ENCODE data around the gene SPTBN5. TPM values are rescaled to one million over a fixed set of nuclear protein-coding genes. Genes with fewer than 3 reads are reported as not detected.

The SPTBN5 gene
- total RNA-seq, 1 donor from 2014 or later, result 2.1 TPM

DNA sequence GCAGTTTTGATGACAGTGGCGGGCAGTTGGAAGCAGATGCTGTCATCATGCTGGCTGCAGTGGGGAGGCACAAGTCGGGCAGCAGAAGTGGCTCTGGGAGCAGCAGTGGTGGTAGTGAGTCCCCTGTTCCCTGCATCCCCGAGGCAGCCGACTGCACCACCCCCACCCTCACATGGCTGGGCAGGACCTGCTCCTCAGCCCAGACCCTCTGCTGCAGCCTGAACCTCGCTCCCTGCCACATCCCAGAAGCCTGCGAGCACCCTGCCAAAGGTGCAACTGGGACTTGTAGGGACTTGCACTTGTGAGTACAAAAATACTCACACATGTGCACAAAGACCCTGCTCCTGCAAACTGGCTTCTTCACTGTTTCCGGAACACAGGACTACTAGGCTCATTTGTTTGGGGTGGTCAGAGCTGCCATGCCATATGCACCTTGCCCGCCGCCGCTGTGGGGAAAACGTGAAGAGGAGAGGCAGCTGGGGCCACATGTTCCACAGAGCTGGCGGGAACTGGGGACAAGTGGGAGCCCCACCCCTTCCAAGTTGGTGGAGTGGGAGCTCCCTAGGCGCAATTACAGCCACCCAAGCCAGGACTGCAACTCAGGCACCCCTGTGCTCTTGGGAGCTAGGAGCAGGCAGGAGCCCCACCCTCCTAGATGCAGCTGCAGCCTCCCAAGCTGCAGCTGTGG, 63.8 kb downstream of the SPTBN5 start:
- intact Hi-C loops (cut with DNase I), result no loop called here
- Histone ChIP-seq H3K4me3 (no peak overlapping the region), H3K27ac (no peak overlapping the region), H3K27me3 (ENCODE audit: low read depth) (no peaks in the 10 kb centered on the region), H3K9me3 (no peaks in the 10 kb centered on the region), H3K4me1 (peaks cover 48% of the 10 kb centered on the region), H3K36me3 (peaks cover 21% of the 10 kb centered on the region)
- ATAC-seq, result no peak
- DNase-seq, result no peak
- TF ChIP-seq, protein P1, sequence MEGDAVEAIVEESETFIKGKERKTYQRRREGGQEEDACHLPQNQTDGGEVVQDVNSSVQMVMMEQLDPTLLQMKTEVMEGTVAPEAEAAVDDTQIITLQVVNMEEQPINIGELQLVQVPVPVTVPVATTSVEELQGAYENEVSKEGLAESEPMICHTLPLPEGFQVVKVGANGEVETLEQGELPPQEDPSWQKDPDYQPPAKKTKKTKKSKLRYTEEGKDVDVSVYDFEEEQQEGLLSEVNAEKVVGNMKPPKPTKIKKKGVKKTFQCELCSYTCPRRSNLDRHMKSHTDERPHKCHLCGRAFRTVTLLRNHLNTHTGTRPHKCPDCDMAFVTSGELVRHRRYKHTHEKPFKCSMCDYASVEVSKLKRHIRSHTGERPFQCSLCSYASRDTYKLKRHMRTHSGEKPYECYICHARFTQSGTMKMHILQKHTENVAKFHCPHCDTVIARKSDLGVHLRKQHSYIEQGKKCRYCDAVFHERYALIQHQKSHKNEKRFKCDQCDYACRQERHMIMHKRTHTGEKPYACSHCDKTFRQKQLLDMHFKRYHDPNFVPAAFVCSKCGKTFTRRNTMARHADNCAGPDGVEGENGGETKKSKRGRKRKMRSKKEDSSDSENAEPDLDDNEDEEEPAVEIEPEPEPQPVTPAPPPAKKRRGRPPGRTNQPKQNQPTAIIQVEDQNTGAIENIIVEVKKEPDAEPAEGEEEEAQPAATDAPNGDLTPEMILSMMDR (IDR thresholded peaks at IDR 0.05), result no peak

DNA sequence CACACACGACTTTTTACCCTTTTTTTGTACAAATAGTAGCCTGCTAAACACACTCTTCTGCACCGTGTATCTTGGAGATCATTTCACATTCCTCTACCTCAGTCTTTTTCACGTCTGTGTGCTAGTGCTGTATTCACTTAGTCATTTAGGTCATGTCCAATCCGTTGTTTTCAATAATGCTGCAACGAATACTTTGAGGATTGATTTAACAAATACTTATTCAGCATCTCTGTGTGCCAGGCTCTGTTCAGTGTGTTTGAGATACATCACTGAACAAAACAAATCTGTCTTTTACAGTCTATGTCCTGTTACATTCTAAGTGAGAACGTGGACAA, 65.1 kb downstream of the SPTBN5 start:
- no peak overlapping the region for H3K27ac ChIP-seq
- H3K9me3 ChIP-seq, result no peaks in the 10 kb centered on the region
- TF ChIP-seq, protein P1 (IDR thresholded peaks at IDR 0.05), result no peak
- peaks cover 48% of the 10 kb centered on the region for H3K4me1 ChIP-seq
- intact Hi-C loops (cut with DNase I), result no loop called here
- peaks cover 35% of the 10 kb centered on the region for H3K36me3 ChIP-seq
- DNase-seq (no peak), ATAC-seq (no peak)
- H3K27me3 ChIP-seq (ENCODE audit: low read depth), result no peaks in the 10 kb centered on the region
- H3K4me3 ChIP-seq, result peak overlapping the region; percentile 75

DNA sequence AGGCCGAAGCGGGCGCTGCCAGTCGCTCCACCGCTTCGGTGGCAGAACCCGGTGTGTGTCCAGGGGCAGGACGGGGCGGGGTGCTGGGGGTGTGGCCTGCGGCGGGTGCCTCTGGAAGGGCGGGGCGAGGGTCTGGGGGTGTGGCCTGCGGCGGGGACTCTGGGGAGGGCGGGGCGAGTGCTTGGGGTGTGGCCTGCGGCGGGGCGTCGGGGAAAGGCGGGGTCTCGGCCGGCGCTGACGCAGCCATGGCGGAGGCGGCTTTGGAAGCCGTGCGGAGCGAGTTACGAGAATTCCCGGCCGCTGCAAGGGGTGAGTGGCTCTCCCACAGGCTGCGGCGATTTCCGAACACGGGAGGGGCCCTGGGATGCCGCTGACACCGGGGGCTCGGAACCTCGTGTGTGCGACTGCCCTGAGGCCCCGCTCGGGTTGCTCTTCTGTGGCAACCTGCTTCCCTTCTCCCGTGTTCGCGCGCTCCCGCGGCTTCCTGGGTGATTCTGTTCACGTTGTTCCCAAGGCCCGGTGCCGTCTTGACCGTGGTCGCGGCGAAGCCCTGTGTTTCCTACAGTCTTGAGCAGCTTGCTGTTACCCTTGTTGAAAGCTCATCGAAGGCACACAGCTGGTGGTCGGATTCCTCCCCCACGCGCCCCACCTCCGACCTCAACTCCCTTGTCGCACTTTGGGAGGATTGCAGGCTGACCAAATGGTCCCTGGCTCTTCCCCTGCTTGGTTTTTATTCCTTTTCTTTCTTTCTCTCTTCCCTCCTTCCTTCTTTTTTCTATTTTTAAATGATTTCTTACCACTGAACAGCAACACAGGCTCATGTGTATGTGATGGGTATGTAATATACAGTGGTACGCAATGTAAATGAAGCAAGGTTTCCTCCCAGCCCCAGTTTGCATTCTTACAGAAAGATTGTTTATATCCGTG, 65.7 kb downstream of the SPTBN5 start, which contains the start of gene JMJD7:
Gene JMJD7 (plus strand): TSS at position 213 of the 927 bp plus-strand sequence. CDS start 33 bp downstream, at position 246.
- Histone ChIP-seq H3K4me3 (peak within 1 kb of the TSS; percentile 75), H3K27ac (peak within 1 kb of the TSS; percentile 89), H3K36me3 (peaks cover 41% of the 10 kb centered on the region), H3K9me3 (no peaks in the 10 kb centered on the region), H3K4me1 (peaks cover 45% of the 10 kb centered on the region), H3K27me3 (ENCODE audit: low read depth) (no peaks in the 10 kb centered on the region)
- DNase-seq (peak; percentile 96), ATAC-seq (peak; percentile 97 to 98)
- intact Hi-C loops (cut with DNase I), result no loop called here
- TF ChIP-seq, protein P1 (IDR thresholded peaks at IDR 0.05), result no peak

DNA sequence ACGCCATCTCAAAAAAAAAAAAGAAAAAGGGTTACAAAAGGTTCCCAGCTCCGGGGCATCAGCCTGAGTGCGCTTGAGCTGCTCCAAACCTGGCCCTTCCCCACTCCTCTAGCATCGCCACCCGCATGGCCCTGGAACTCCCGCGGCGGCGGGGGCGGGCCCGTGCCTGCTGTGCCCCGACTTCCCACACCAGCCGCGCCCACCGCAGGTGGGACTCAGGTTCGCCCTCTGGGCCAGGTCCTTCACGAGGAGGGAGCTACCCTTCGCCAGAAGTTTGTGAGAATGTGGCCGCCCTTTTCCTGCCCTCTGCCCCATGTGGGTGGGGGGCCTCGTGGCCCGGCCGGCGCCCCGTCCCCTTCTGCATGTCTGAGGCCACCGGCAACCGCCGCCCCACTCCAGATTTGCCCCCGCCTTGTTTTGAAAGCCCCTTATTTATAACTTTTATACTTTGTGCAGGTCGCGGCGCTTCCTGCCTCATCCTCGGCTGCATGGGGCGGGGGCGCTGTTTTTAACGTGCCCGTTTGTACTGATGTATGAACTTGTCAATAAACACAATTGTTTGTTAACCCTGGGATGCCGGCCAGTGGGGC, 66.5 kb downstream of the SPTBN5 start:
- peak; percentile 25 to 26 for ATAC-seq
- H3K27ac ChIP-seq, result peak overlapping the region; percentile 46
- intact Hi-C loops (cut with DNase I), result no loop called here

More for the DNA sequence above, 66.5 kb downstream of the SPTBN5 start:
- Histone ChIP-seq H3K4me3 (peak overlapping the region; percentile 75), H3K27me3 (ENCODE audit: low read depth) (no peaks in the 10 kb centered on the region), H3K4me1 (peaks cover 37% of the 10 kb centered on the region), H3K9me3 (no peaks in the 10 kb centered on the region), H3K36me3 (peaks cover 46% of the 10 kb centered on the region)
- no peak for DNase-seq
- TF ChIP-seq, protein P1 (IDR thresholded peaks at IDR 0.05), result no peak

Data from lower lobe of right lung (tissue), 2 donors.